CD8-positive, alpha-beta memory T cell (primary cell): Measurements from ENCODE around the gene GPR55. TPM values are rescaled to one million over a fixed set of nuclear protein-coding genes. Genes with fewer than 3 reads are reported as not detected.
A peak's percentile ranks its signal among the peaks of the same experiment; 100 is the strongest.

Experiments used
- CTCF ChIA-PET: fragments of 350-600 bp; sonication (Branson Sonifier 250); formaldehyde crosslinking; loops from one replicate; lab custom pipeline; 2021; ENCODE audit warnings: antibody characterized with exemption; lab: Charles Lee
- POLR2A ChIA-PET: fragments of 350-600 bp; sonication (Branson Sonifier 250); formaldehyde crosslinking; loops from one replicate; lab custom pipeline; 2021; ENCODE audit warnings: antibody characterized with exemption; lab: Charles Lee
- DNase-seq, 5 donors: peaks; one replicate each; pipeline versions ENCODE4 v3.0.0 to v3.0.0-alpha.2; 2020 to 2022; ENCODE audit warnings: mixed read lengths in 1 of 5
- H3K27ac ChIP-seq: one replicate; pipeline ENCODE4 v1.7.0; 2013; ENCODE audit warnings: low read depth, mild to moderate bottlenecking, low read length, moderate library complexity
- H3K27me3 ChIP-seq: 2 replicates; pipeline ENCODE4 v1.7.0; 2013; ENCODE audit warnings: low read length, mild to moderate bottlenecking; ENCODE audit not compliant: insufficient read depth, poor library complexity, severe bottlenecking
- H3K36me3 ChIP-seq: 2 replicates; pipeline ENCODE4 v1.7.0; 2013; ENCODE audit warnings: mild to moderate bottlenecking, low read length, moderate library complexity; ENCODE audit not compliant: insufficient read depth
- H3K4me1 ChIP-seq: 2 replicates; pipeline ENCODE4 v1.7.0; 2013; ENCODE audit warnings: mild to moderate bottlenecking, low read length, moderate library complexity; ENCODE audit not compliant: insufficient read depth
- H3K4me3 ChIP-seq: 2 replicates; pipeline ENCODE4 v1.7.0; 2013; ENCODE audit warnings: mild to moderate bottlenecking, low read length
- H3K9me3 ChIP-seq: 2 replicates; pipeline ENCODE4 v1.7.0; 2013; ENCODE audit warnings: mild to moderate bottlenecking, low read length
- H3K27ac Mint-ChIP-seq, 8 donors: one replicate each; pipeline ENCODE4 v1.8.0; 2020 to 2021; ENCODE audit warnings: mixed read lengths in 8 of 8, mild to moderate bottlenecking in 6 of 8, inconsistent platforms in 3 of 8, moderate library complexity in 3 of 8
- H3K27me3 Mint-ChIP-seq, 2 donors: one replicate each; pipeline ENCODE4 v1.8.0; 2020 to 2021; ENCODE audit warnings: mixed read lengths in 2 of 2, mild to moderate bottlenecking in 1 of 2, moderate library complexity in 1 of 2
- H3K36me3 Mint-ChIP-seq, 3 donors: one replicate each; pipeline ENCODE4 v1.8.0; 2020 to 2021; ENCODE audit warnings: mixed read lengths in 3 of 3, inconsistent platforms in 1 of 3, mild to moderate bottlenecking in 1 of 3
- H3K4me1 Mint-ChIP-seq, 3 donors: one replicate each; pipeline ENCODE4 v1.8.0; 2020 to 2021; ENCODE audit warnings: mixed read lengths in 3 of 3, inconsistent platforms in 1 of 3, mild to moderate bottlenecking in 1 of 3
- H3K4me3 Mint-ChIP-seq, 7 donors: one replicate each; pipeline ENCODE4 v1.8.0; 2020 to 2021; ENCODE audit warnings: mixed read lengths in 7 of 7, mild to moderate bottlenecking in 6 of 7, moderate library complexity in 4 of 7, inconsistent platforms in 2 of 7
- H3K9me3 Mint-ChIP-seq, 5 donors: one replicate each; pipeline ENCODE4 v1.8.0; 2020 to 2022; ENCODE audit warnings: mixed read lengths in 5 of 5, mild to moderate bottlenecking in 3 of 5, moderate library complexity in 2 of 5, inconsistent platforms in 1 of 5
- polyA plus RNA-seq: library from polyadenylated mRNA; unstranded; fragments of 300-500 nt; fragmentation: Illumina TruSeq; gene quantifications from one replicate; pipeline ENCODE4 v1.2.3, GENCODE V29; 2021
- total RNA-seq, 2 experiments: library from RNA; stranded (reverse); gene quantifications; one replicate each; pipeline ENCODE4 v1.2.3, GENCODE V29; 2021

The GPR55 gene
- total and polyA plus RNA-seq, 3 experiments from 2014 or later, result 3.5 to 11.6 (median 11.1) TPM

GRCh38 chr2:230964136-230964730 is 39.2 kb upstream of the GPR55 start:
- Histone ChIP-seq H3K9me3 (no peaks in the 10 kb centered on the region), H3K4me3 (no peak overlapping the region), H3K27me3 (peaks cover 4% of the 10 kb centered on the region), H3K36me3 (no peaks in the 10 kb centered on the region), H3K27ac (no peak overlapping the region), H3K4me1 (no peaks in the 10 kb centered on the region)
- Mint-ChIP-seq H3K4me1 (peaks cover 0 to 8% (median under 1%) of the 10 kb centered on the region in 3 donors), H3K27me3 (peaks cover 9 to 19% of the 10 kb centered on the region in 2 donors), H3K4me3 (no peak overlapping the region), H3K36me3 (no peaks in the 10 kb centered on the region), H3K27ac (no peak overlapping the region), H3K9me3 (no peaks in the 10 kb centered on the region)
- POLR2A ChIA-PET, result no interaction called here
- no peak for DNase-seq
- CTCF ChIA-PET, result interaction anchor here (1.8 kb wide), 1 partner anchor 23 kb away, joined by 4 read pairs; no protein-coding TSS in a partner anchor

GRCh38 chr2:230961091-230961491 is 36.0 kb upstream of the GPR55 start:
- peaks cover 12 to 15% (median 15%) of the 10 kb centered on the region in 3 donors for H3K4me1 Mint-ChIP-seq
- CTCF ChIA-PET, result no interaction called here
- POLR2A ChIA-PET, result interaction anchor here (0.6 kb wide), 1 partner anchor 26 kb away, joined by 3 read pairs; no protein-coding TSS in a partner anchor

GRCh38 chr2:230960026-230960425 is 35.0 kb upstream of the GPR55 start:
- H3K27me3 ChIP-seq, result peaks cover 19% of the 10 kb centered on the region
- no peaks in the 10 kb centered on the region for H3K9me3 ChIP-seq
- H3K9me3 Mint-ChIP-seq, result no peaks in the 10 kb centered on the region
- no peak overlapping the region for H3K4me3 ChIP-seq
- H3K27me3 Mint-ChIP-seq, result peaks cover 17 to 49% of the 10 kb centered on the region in 2 donors
- no peaks in the 10 kb centered on the region for H3K36me3 Mint-ChIP-seq
- H3K4me3 Mint-ChIP-seq, result no peak overlapping the region
- H3K4me1 ChIP-seq, result peaks cover 11% of the 10 kb centered on the region
- no peak for DNase-seq
- POLR2A ChIA-PET, result no interaction called here
- CTCF ChIA-PET, result interaction anchor here (1.1 to 1.2 kb wide), 2 partner anchors 27 to 93 kb away, joined by 3 read pairs; no protein-coding TSS in a partner anchor
- H3K36me3 ChIP-seq, result no peaks in the 10 kb centered on the region
- no peak overlapping the region for H3K27ac ChIP-seq
- H3K27ac Mint-ChIP-seq, result no peak overlapping the region
- peaks cover 12 to 15% (median 15%) of the 10 kb centered on the region in 3 donors for H3K4me1 Mint-ChIP-seq

More at GRCh38 chr2:230961091-230961491, 36.0 kb upstream of the GPR55 start:
- Histone ChIP-seq H3K4me1 (peaks cover 11% of the 10 kb centered on the region), H3K27me3 (peaks cover 19% of the 10 kb centered on the region), H3K36me3 (no peaks in the 10 kb centered on the region), H3K4me3 (no peak overlapping the region), H3K9me3 (no peaks in the 10 kb centered on the region), H3K27ac (no peak overlapping the region)
- no peak for DNase-seq
- H3K27me3 Mint-ChIP-seq, result peaks cover 17 to 44% of the 10 kb centered on the region in 2 donors
- no peak overlapping the region for H3K4me3 Mint-ChIP-seq
- H3K9me3 Mint-ChIP-seq, result no peaks in the 10 kb centered on the region
- no peak overlapping the region for H3K27ac Mint-ChIP-seq
- no peaks in the 10 kb centered on the region for H3K36me3 Mint-ChIP-seq

GRCh38 chr2:230958820-230959756 is 34.0 kb upstream of the GPR55 start:
- no peak for DNase-seq
- H3K9me3 Mint-ChIP-seq, result no peaks in the 10 kb centered on the region
- CTCF ChIA-PET, result interaction anchor here (1.1 to 1.2 kb wide), 2 partner anchors 28 to 94 kb away, joined by 3 read pairs; no protein-coding TSS in a partner anchor
- POLR2A ChIA-PET, result no interaction called here
- Histone ChIP-seq H3K4me3 (no peak overlapping the region), H3K4me1 (peaks cover 11% of the 10 kb centered on the region), H3K9me3 (no peaks in the 10 kb centered on the region), H3K27me3 (peaks cover 23% of the 10 kb centered on the region), H3K36me3 (no peaks in the 10 kb centered on the region), H3K27ac (no peak overlapping the region)
- no peaks in the 10 kb centered on the region for H3K36me3 Mint-ChIP-seq
- H3K4me1 Mint-ChIP-seq, result peaks cover 12 to 15% (median 15%) of the 10 kb centered on the region in 3 donors
- peaks cover 21 to 53% of the 10 kb centered on the region in 2 donors for H3K27me3 Mint-ChIP-seq
- H3K27ac Mint-ChIP-seq, result no peak overlapping the region
- no peak overlapping the region for H3K4me3 Mint-ChIP-seq

- Histone ChIP-seq H3K27ac (no peak overlapping the region), H3K4me3 (peak overlapping the region; percentile 46), H3K36me3 (no peaks in the 10 kb centered on the region), H3K9me3 (no peaks in the 10 kb centered on the region), H3K27me3 (peaks cover 30% of the 10 kb centered on the region), H3K4me1 (peaks cover 11% of the 10 kb centered on the region)
- Mint-ChIP-seq H3K36me3 (no peaks in the 10 kb centered on the region), H3K27ac (peak overlapping the region in 1 of 8 donors; percentile 68), H3K9me3 (no peaks in the 10 kb centered on the region), H3K4me1 (peaks cover 12 to 15% (median 15%) of the 10 kb centered on the region in 3 donors), H3K4me3 (peak overlapping the region; percentile 47 to 92 (median 83)), H3K27me3 (peaks cover 20 to 51% of the 10 kb centered on the region in 2 donors)
- CTCF ChIA-PET, result interaction anchor here (1.0 to 1.4 kb wide), 2 partner anchors 29 to 33 kb away, joined by 3 to 4 read pairs; partner anchors contain the start of gene GPR55
- DNase-seq, result no peak
- POLR2A ChIA-PET, result no interaction called here
Measured at GRCh38 chr2:230957756-230958391, 32.8 kb upstream of the GPR55 start.

- peaks cover 12 to 15% (median 15%) of the 10 kb centered on the region in 3 donors for H3K4me1 Mint-ChIP-seq
- POLR2A ChIA-PET, result interaction anchor here (1.0 kb wide), 1 partner anchor 17 kb away, joined by 3 read pairs; no protein-coding TSS in a partner anchor
- Histone ChIP-seq H3K27me3 (peaks cover 27% of the 10 kb centered on the region), H3K9me3 (no peaks in the 10 kb centered on the region), H3K4me1 (peaks cover 11% of the 10 kb centered on the region), H3K27ac (no peak overlapping the region), H3K4me3 (peak overlapping the region; percentile 46), H3K36me3 (no peaks in the 10 kb centered on the region)
- peak overlapping the region in 5 of 8 donors; percentile 39 to 85 (median 82) for H3K27ac Mint-ChIP-seq
- H3K36me3 Mint-ChIP-seq, result no peaks in the 10 kb centered on the region
- H3K27me3 Mint-ChIP-seq, result peaks cover 20 to 52% of the 10 kb centered on the region in 2 donors
- no peaks in the 10 kb centered on the region for H3K9me3 Mint-ChIP-seq
- CTCF ChIA-PET, result interaction anchor here (1.0 to 1.4 kb wide), 2 partner anchors 30 to 33 kb away, joined by 3 to 4 read pairs; partner anchors contain the start of gene GPR55
- peak overlapping the region; percentile 83 to 92 (median 88) for H3K4me3 Mint-ChIP-seq
- peak in 2 of 5 donors; percentile 20 to 24 for DNase-seq
Measured at GRCh38 chr2:230956827-230957755, 32.0 kb upstream of the GPR55 start.
